Measurements from ENCODE around the gene EML1. TPM values are rescaled to one million over a fixed set of nuclear protein-coding genes. Genes with fewer than 3 reads are reported as not detected.

The EML1 gene
- total RNA-seq, 2 experiments from 2014 or later = 0.59 TPM; not detected in 1

DNA sequence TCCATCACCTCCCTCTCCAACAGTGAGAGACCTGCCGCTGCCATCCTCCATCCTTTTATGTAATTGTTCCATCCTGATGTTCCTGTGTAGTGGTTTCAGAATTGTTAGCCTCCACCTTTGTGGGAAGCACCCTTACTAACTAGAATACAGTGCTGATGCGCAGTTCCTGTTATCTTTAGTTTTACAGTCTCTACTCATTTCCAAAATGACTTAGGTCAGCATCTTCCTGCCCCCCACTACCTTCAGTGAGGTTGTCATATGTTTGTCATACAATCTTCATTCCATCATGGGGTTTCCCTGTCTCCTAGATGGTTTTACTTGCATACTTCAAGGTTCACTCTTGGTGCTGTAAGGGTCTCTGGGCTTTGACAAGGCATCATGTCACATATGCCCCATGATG lies 69.8 kb downstream of the EML1 start:
- CTCF ChIA-PET = interaction anchor here (1.0 kb wide), 1 partner anchor 9 kb away, joined by 3 read pairs; no protein-coding TSS in a partner anchor
- POLR2A ChIA-PET = no interaction called here

DNA sequence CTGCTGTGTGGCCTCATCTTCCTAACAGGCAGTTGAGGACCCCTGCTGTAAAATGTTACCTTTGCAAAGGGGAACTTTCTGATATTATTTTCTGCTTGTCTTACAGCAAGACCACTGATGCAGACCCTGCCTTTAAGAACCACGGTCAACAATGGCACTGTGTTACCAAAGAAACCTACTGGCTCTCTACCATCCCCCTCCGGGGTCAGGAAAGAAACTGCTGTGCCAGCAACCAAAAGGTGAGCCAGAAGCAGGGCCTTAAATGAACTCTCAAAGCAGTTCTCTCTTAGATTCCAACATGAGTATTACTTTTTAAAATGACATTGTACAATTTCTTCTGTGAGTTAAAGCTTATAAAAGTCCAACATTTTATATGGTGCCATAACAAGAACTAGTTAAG lies 72.2 kb downstream of the EML1 start:
- no peaks in the 10 kb centered on the region for H3K4me1 ChIP-seq (ENCODE audit: insufficient read depth, low read length)
- ChIA-PET POLR2A (no interaction called here), CTCF (no interaction called here)
- TF ChIP-seq, protein P1, sequence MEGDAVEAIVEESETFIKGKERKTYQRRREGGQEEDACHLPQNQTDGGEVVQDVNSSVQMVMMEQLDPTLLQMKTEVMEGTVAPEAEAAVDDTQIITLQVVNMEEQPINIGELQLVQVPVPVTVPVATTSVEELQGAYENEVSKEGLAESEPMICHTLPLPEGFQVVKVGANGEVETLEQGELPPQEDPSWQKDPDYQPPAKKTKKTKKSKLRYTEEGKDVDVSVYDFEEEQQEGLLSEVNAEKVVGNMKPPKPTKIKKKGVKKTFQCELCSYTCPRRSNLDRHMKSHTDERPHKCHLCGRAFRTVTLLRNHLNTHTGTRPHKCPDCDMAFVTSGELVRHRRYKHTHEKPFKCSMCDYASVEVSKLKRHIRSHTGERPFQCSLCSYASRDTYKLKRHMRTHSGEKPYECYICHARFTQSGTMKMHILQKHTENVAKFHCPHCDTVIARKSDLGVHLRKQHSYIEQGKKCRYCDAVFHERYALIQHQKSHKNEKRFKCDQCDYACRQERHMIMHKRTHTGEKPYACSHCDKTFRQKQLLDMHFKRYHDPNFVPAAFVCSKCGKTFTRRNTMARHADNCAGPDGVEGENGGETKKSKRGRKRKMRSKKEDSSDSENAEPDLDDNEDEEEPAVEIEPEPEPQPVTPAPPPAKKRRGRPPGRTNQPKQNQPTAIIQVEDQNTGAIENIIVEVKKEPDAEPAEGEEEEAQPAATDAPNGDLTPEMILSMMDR (IDR thresholded peaks at IDR 0.05) = no peak
- no peaks in the 10 kb centered on the region for H3K9me3 ChIP-seq (ENCODE audit: control insufficient read depth in 1 of 2, insufficient read depth in 1 of 2, low read length in 2 of 2)
- DNase-seq (no peak), ATAC-seq (ENCODE audit: poor library complexity) (no peak)
- no peaks in the 10 kb centered on the region for H3K36me3 ChIP-seq (ENCODE audit: insufficient read depth, low read length)
- Mint-ChIP-seq H3K27ac (no peak overlapping the region), H3K4me1 (ENCODE audit: low read depth) (no peaks in the 10 kb centered on the region), H3K27me3 (peaks cover 31% of the 10 kb centered on the region), H3K36me3 (ENCODE audit: low read depth) (no peaks in the 10 kb centered on the region), H3K4me3 (no peak overlapping the region), H3K9me3 (no peaks in the 10 kb centered on the region)
- H3K27ac ChIP-seq (ENCODE audit: low read depth in 1 of 2, low read length in 2 of 2) = no peak overlapping the region
- intact Hi-C loops (cut with DNase I, micrococcal nuclease) = no loop called here
- peaks cover 6 to 7% of the 10 kb centered on the region in 2 experiments for H3K27me3 ChIP-seq (ENCODE audit: control insufficient read depth in 1 of 2, insufficient read depth in 2 of 2, low read length in 2 of 2)
- H3K4me3 ChIP-seq (ENCODE audit: low read length) = no peak overlapping the region

More for the DNA sequence above, 69.8 kb downstream of the EML1 start:
- no peaks in the 10 kb centered on the region for H3K9me3 Mint-ChIP-seq
- Histone ChIP-seq H3K36me3 (ENCODE audit: insufficient read depth, low read length) (no peaks in the 10 kb centered on the region), H3K27me3 (ENCODE audit: control insufficient read depth in 1 of 2, insufficient read depth in 2 of 2, low read length in 2 of 2) (peaks cover 0 to 11% of the 10 kb centered on the region in 2 experiments), H3K27ac (ENCODE audit: low read depth in 1 of 2, low read length in 2 of 2) (no peak overlapping the region), H3K9me3 (ENCODE audit: control insufficient read depth in 1 of 2, insufficient read depth in 1 of 2, low read length in 2 of 2) (no peaks in the 10 kb centered on the region), H3K4me3 (ENCODE audit: low read length) (no peak overlapping the region), H3K4me1 (ENCODE audit: insufficient read depth, low read length) (no peaks in the 10 kb centered on the region)
- H3K4me1 Mint-ChIP-seq (ENCODE audit: low read depth) = no peaks in the 10 kb centered on the region
- H3K27me3 Mint-ChIP-seq = peaks cover 22% of the 10 kb centered on the region
- no peaks in the 10 kb centered on the region for H3K36me3 Mint-ChIP-seq (ENCODE audit: low read depth)
- TF ChIP-seq, protein P1 (IDR thresholded peaks at IDR 0.05) = no peak
- no peak overlapping the region for H3K27ac Mint-ChIP-seq
- intact Hi-C loops (cut with DNase I, micrococcal nuclease) = no loop called here
- ATAC-seq (ENCODE audit: poor library complexity) (no peak), DNase-seq (no peak)
- H3K4me3 Mint-ChIP-seq = no peak overlapping the region

DNA sequence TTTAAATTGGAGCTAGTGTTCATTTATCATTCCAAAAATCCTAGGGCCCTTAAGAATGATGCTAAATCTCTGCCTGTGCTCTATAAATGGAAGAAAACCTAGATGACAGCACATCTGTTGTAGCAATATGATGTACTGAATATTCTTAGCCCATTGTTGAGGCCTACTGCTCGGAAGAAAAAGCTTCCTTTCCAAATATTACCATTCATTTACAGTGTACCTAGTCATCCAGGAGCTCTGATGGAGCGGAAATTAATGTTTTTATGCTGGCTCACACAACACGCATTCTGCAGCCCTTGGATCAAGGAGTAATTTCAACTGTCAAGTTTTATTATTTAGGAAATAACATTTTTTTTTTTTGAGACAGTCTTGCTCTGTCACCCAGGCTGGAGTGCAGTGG lies 77.4 kb downstream of the EML1 start:
- H3K9me3 ChIP-seq (ENCODE audit: control insufficient read depth in 1 of 2, insufficient read depth in 1 of 2, low read length in 2 of 2) = no peaks in the 10 kb centered on the region
- H3K4me3 ChIP-seq (ENCODE audit: low read length) = no peak overlapping the region
- ATAC-seq (ENCODE audit: poor library complexity) (no peak), DNase-seq (no peak)
- Mint-ChIP-seq H3K36me3 (ENCODE audit: low read depth) (no peaks in the 10 kb centered on the region), H3K4me1 (ENCODE audit: low read depth) (no peaks in the 10 kb centered on the region), H3K27me3 (peaks cover 65% of the 10 kb centered on the region), H3K27ac (no peak overlapping the region), H3K4me3 (no peak overlapping the region), H3K9me3 (no peaks in the 10 kb centered on the region)
- H3K36me3 ChIP-seq (ENCODE audit: insufficient read depth, low read length) = no peaks in the 10 kb centered on the region
- H3K4me1 ChIP-seq (ENCODE audit: insufficient read depth, low read length) = no peaks in the 10 kb centered on the region
- intact Hi-C loops (cut with DNase I, micrococcal nuclease) = no loop called here
- ChIA-PET POLR2A (interaction anchor here (1.3 kb wide), 1 partner anchor 15 kb away, joined by 3 read pairs; no protein-coding TSS in a partner anchor), CTCF (no interaction called here)
- TF ChIP-seq, protein P1 (IDR thresholded peaks at IDR 0.05) = no peak
- H3K27me3 ChIP-seq (ENCODE audit: control insufficient read depth in 1 of 2, insufficient read depth in 2 of 2, low read length in 2 of 2) = peaks cover 7 to 17% of the 10 kb centered on the region in 2 experiments
- no peak overlapping the region for H3K27ac ChIP-seq (ENCODE audit: low read depth in 1 of 2, low read length in 2 of 2)

Data from CD4-positive, alpha-beta T cell (primary cell).